GM12891 (cell line): ENCODE results near the gene CRISP1.

Source experiments
- POLR2A ChIP-seq: IDR thresholded peaks from 2 replicates; pipeline ENCODE4 v1.6.1; 2011; ENCODE audit warnings: low read depth, low read length, control low read depth
- POLR2AphosphoS5 ChIP-seq: IDR thresholded peaks from 2 replicates; pipeline ENCODE4 v1.6.1; 2011; ENCODE audit warnings: low read depth, low read length, control low read depth
- POU2F2 ChIP-seq: IDR thresholded peaks from 2 replicates; pipeline ENCODE4 v1.6.1; 2011; ENCODE audit warnings: low read depth, mild to moderate bottlenecking, control low read depth, low read length, moderate library complexity
- TAF1 ChIP-seq: IDR thresholded peaks from 2 replicates; pipeline ENCODE4 v1.6.1; 2011; ENCODE audit warnings: low read depth, low read length, control low read depth

GRCh38 chr6:49835140-49835539 is 31.2 kb downstream of the CRISP1 start:
- TF ChIP-seq TAF1 (no peak), POLR2A (no peak), POLR2AphosphoS5 (no peak), POU2F2 (no peak)
